ENCODE results near the gene RAB5IF.

Gene RAB5IF

GRCh38 chr20:36614781-36615557, 9.4 kb downstream of the RAB5IF start:
- TF ChIP-seq CTCF (IDR thresholded peaks at IDR 0.05), result no peak

GRCh38 chr20:36620917-36621316, 15.3 kb downstream of the RAB5IF start:
- no peak for TF ChIP-seq CTCF (IDR thresholded peaks at IDR 0.05)

- TF ChIP-seq CTCF (IDR thresholded peaks at IDR 0.05), result no peak
Measured at GRCh38 chr20:36623444-36623843, 17.9 kb downstream of the RAB5IF start.

GRCh38 chr20:36624068-36624943, 18.7 kb downstream of the RAB5IF start:
- peak; percentile 31; the same call in 1 of the 2 replicates for TF ChIP-seq CTCF (IDR thresholded peaks at IDR 0.05)

GRCh38 chr20:36624944-36625324, 19.4 kb downstream of the RAB5IF start:
- no peak for TF ChIP-seq CTCF (IDR thresholded peaks at IDR 0.05)

GRCh38 chr20:36628076-36628475, 22.5 kb downstream of the RAB5IF start:
- TF ChIP-seq CTCF (IDR thresholded peaks at IDR 0.05), result no peak

- TF ChIP-seq CTCF (IDR thresholded peaks at IDR 0.05), result no peak
Measured at GRCh38 chr20:36629719-36630681, 24.4 kb downstream of the RAB5IF start.

All from LNCAP (cell line).